MM.1S (cell line): ENCODE measurements around the gene NLGN1.

Source experiments
- DNase-seq: peaks from one replicate; pipeline ENCODE4 v3.0.0-alpha.2; 2015
- H2AFZ ChIP-seq: fragments of 300-600 bp; sonication (generic); 2 replicates; pipeline ENCODE4 v1.6.0; 2016; ENCODE audit warnings: antibody characterized with exemption, low read length
- H3F3A ChIP-seq: fragments of 300-600 bp; sonication (generic); 2 replicates; pipeline ENCODE4 v1.6.1; 2016; ENCODE audit warnings: mild to moderate bottlenecking, antibody characterized with exemption, low read length, moderate library complexity, mixed read lengths; ENCODE audit not compliant: insufficient read depth
- H3K27ac ChIP-seq: fragments of 300-600 bp; sonication (generic); 2 replicates; pipeline ENCODE4 v1.5.1; 2016; ENCODE audit warnings: mild to moderate bottlenecking, low read length
- H3K27me3 ChIP-seq: fragments of 300-600 bp; sonication (generic); replicated peaks from 2 replicates; pipeline ENCODE4 v1.6.0; 2016; ENCODE audit warnings: low read length; ENCODE audit not compliant: insufficient read depth
- H3K36me3 ChIP-seq: fragments of 300-600 bp; sonication (generic); replicated peaks from 2 replicates; pipeline ENCODE4 v1.6.1; 2016; ENCODE audit warnings: mild to moderate bottlenecking, low read length, mixed read lengths; ENCODE audit not compliant: insufficient read depth
- H3K4me1 ChIP-seq: fragments of 300-600 bp; sonication (generic); 2 replicates; pipeline ENCODE4 v1.6.1; 2016; ENCODE audit warnings: low read length, mixed read lengths
- H3K4me2 ChIP-seq: fragments of 300-600 bp; sonication (generic); 2 replicates; pipeline ENCODE4 v1.6.0; 2016; ENCODE audit warnings: low read depth, low read length
- H3K4me3 ChIP-seq: fragments of 300-600 bp; sonication (generic); 2 replicates; pipeline ENCODE4 v1.5.1; 2016; ENCODE audit warnings: low read length, mixed read lengths
- H3K79me2 ChIP-seq: fragments of 300-600 bp; sonication (generic); 2 replicates; pipeline ENCODE4 v1.6.1; 2016; ENCODE audit warnings: mixed run types, low read length, mixed read lengths
- H3K9ac ChIP-seq: fragments of 300-600 bp; sonication (generic); 2 replicates; pipeline ENCODE4 v1.6.1; 2016; ENCODE audit warnings: low read length, mixed read lengths
- H3K9me2 ChIP-seq: fragments of 300-600 bp; sonication (generic); replicated peaks from 2 replicates; pipeline ENCODE4 v1.6.1; 2016; ENCODE audit warnings: mild to moderate bottlenecking, low read length, mixed read lengths; ENCODE audit not compliant: insufficient read depth
- H3K9me3 ChIP-seq: fragments of 300-600 bp; sonication (generic); replicated peaks from 2 replicates; pipeline ENCODE4 v1.6.1; 2016; ENCODE audit warnings: mild to moderate bottlenecking, low read length, mixed read lengths; ENCODE audit not compliant: insufficient read depth
- H4K20me1 ChIP-seq: fragments of 300-600 bp; sonication (generic); 2 replicates; pipeline ENCODE4 v1.6.1; 2016; ENCODE audit warnings: mild to moderate bottlenecking, low read length, moderate library complexity, mixed read lengths; ENCODE audit not compliant: insufficient read depth
- EZH2 ChIP-seq: fragments of 300-600 bp; sonication (generic); optimal IDR thresholded peaks from 2 replicates; pipeline ENCODE3; 2017; ENCODE audit warnings: low read depth, mild to moderate bottlenecking, antibody characterized with exemption, low read length, mixed read lengths
- EZH2phosphoT487 ChIP-seq: fragments of 300-600 bp; sonication (generic); IDR thresholded peaks from 2 replicates; pipeline ENCODE4 v1.6.1; 2018; ENCODE audit warnings: antibody characterized with exemption, low read length
- TF ChIP-seq, protein P1 (sequence below): fragments of 300-600 bp; sonication (generic); IDR thresholded peaks from 2 replicates; pipeline ENCODE4 v1.5.1; 2016; ENCODE audit warnings: antibody characterized with exemption, low read length, mixed read lengths

The NLGN1 gene

GRCh38 chr3:173774294-173774693 lies 376.8 kb downstream of the NLGN1 start:
- Histone ChIP-seq H3K4me1 (no peaks in the 10 kb centered on the region), H3K9me2 (no peaks in the 10 kb centered on the region)

GRCh38 chr3:173778251-173778650 lies 380.7 kb downstream of the NLGN1 start:
- Histone ChIP-seq H3K27ac (no peak overlapping the region), H3K9me3 (no peaks in the 10 kb centered on the region), H3F3A (no peaks in the 10 kb centered on the region), H3K9me2 (no peaks in the 10 kb centered on the region), H3K4me2 (no peak overlapping the region), H3K4me1 (no peaks in the 10 kb centered on the region), H3K27me3 (no peaks in the 10 kb centered on the region), H2AFZ (no peak overlapping the region), H3K4me3 (no peak overlapping the region), H3K9ac (no peak overlapping the region), H3K36me3 (no peaks in the 10 kb centered on the region), H3K79me2 (no peaks in the 10 kb centered on the region), H4K20me1 (no peaks in the 10 kb centered on the region)
- TF ChIP-seq EZH2phosphoT487 = no peak
- TF ChIP-seq, protein P1, sequence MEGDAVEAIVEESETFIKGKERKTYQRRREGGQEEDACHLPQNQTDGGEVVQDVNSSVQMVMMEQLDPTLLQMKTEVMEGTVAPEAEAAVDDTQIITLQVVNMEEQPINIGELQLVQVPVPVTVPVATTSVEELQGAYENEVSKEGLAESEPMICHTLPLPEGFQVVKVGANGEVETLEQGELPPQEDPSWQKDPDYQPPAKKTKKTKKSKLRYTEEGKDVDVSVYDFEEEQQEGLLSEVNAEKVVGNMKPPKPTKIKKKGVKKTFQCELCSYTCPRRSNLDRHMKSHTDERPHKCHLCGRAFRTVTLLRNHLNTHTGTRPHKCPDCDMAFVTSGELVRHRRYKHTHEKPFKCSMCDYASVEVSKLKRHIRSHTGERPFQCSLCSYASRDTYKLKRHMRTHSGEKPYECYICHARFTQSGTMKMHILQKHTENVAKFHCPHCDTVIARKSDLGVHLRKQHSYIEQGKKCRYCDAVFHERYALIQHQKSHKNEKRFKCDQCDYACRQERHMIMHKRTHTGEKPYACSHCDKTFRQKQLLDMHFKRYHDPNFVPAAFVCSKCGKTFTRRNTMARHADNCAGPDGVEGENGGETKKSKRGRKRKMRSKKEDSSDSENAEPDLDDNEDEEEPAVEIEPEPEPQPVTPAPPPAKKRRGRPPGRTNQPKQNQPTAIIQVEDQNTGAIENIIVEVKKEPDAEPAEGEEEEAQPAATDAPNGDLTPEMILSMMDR = no peak
- no peak for TF ChIP-seq EZH2
- no peak for DNase-seq

More at GRCh38 chr3:173774294-173774693, 376.8 kb downstream of the NLGN1 start:
- Histone ChIP-seq H3K79me2 (no peaks in the 10 kb centered on the region), H3K27ac (no peak overlapping the region), H4K20me1 (no peaks in the 10 kb centered on the region), H3K4me3 (no peak overlapping the region), H3F3A (no peaks in the 10 kb centered on the region), H3K9me3 (no peaks in the 10 kb centered on the region), H2AFZ (no peak overlapping the region), H3K27me3 (no peaks in the 10 kb centered on the region), H3K36me3 (no peaks in the 10 kb centered on the region), H3K9ac (no peak overlapping the region), H3K4me2 (no peak overlapping the region)
- no peak for DNase-seq
- no peak for TF ChIP-seq EZH2
- TF ChIP-seq, protein P1 = no peak
- no peak for TF ChIP-seq EZH2phosphoT487

DNA sequence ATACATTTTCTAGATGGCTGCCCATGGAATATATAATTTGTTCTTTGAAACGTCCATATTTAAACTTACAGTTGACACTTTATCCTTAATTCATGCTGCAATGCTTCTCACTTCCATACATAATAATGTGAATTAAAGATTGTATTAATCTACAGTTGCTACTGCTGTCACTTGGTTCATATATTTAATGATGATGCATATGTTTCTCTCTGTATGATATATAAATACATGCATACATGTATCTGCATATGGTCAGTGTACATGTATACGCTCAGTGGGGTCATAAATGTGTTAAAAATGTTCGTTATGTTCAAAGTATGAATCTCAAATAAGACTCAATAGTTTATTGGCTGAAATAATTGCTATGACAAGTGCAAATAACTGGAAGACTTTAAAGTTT lies 382.5 kb downstream of the NLGN1 start:
- no peaks in the 10 kb centered on the region for H3K79me2 ChIP-seq
- DNase-seq = no peak
- no peaks in the 10 kb centered on the region for H3K9me2 ChIP-seq
- no peak overlapping the region for H3K4me3 ChIP-seq
- H3K9me3 ChIP-seq = no peaks in the 10 kb centered on the region
- no peak overlapping the region for H3K27ac ChIP-seq
- no peaks in the 10 kb centered on the region for H4K20me1 ChIP-seq
- TF ChIP-seq, protein P1 = no peak
- no peak for TF ChIP-seq EZH2
- TF ChIP-seq EZH2phosphoT487 = no peak
- no peaks in the 10 kb centered on the region for H3K36me3 ChIP-seq
- no peak overlapping the region for H3K9ac ChIP-seq
- no peak overlapping the region for H3K4me2 ChIP-seq
- no peaks in the 10 kb centered on the region for H3F3A ChIP-seq
- H3K4me1 ChIP-seq = no peaks in the 10 kb centered on the region
- no peaks in the 10 kb centered on the region for H3K27me3 ChIP-seq
- no peak overlapping the region for H2AFZ ChIP-seq
